Measurements from ENCODE around the gene EBNA1BP2. TPM values are rescaled to one million over a fixed set of nuclear protein-coding genes. Genes with fewer than 3 reads are reported as not detected.

Gene EBNA1BP2
- total and polyA plus RNA-seq, 2 donors (not counting 3 experiments of a cell fraction or from before 2014, with no cell fraction given) = 47.8 to 104 TPM

DNA sequence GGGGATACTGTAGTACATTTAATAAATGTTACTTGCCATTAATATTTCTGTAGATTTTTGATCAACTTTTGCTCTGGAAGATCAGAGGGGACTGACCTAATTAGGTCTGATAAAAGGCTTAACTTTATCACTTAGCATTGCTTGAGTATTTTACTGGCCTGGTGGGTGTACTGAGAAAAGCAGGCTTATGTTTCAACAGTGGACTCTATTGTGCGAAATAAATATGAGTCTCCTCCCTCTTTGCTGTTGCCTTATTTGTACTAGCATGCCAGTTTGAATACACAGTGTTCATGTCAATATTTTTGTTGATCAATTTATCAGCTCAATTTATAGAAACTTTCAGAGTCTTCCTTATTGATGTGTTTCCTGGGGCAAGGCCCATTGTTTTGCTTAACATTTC lies 49.1 kb downstream of the EBNA1BP2 start:
- H3K27ac ChIP-seq (ENCODE audit: insufficient read depth, low read depth, low read length) = no peak overlapping the region
- ChIA-PET CTCF (no interaction called here), POLR2A (no interaction called here)
- no peaks in the 10 kb centered on the region for H3K9me1 ChIP-seq (replicated peaks; ENCODE audit: control insufficient read depth, extremely low read depth, insufficient read depth, low read length)
- no peaks in the 10 kb centered on the region for H3K36me3 ChIP-seq (ENCODE audit: control insufficient read depth in 2 of 2, extremely low read depth in 1 of 2, insufficient read depth in 2 of 2, low read length in 2 of 2)
- DNase-seq (ENCODE audit: low read depth, low spot score) = no peak
- H2AFZ ChIP-seq (ENCODE audit: low read depth, low read length) = no peak overlapping the region
- H3K9me3 ChIP-seq (replicated peaks; ENCODE audit: control insufficient read depth, insufficient read depth, low read length) = no peaks in the 10 kb centered on the region
- no peaks in the 10 kb centered on the region for H3K79me2 ChIP-seq (ENCODE audit: control insufficient read depth, insufficient read depth, low read length)
- no TSS peak for BruUV-seq (replicated peaks)
- intact Hi-C loops (cut with micrococcal nuclease) = no loop called here
- no peaks in the 10 kb centered on the region for H3K4me1 ChIP-seq (ENCODE audit: control insufficient read depth, extremely low read depth, insufficient read depth, low read length)
- H3K4me2 ChIP-seq (ENCODE audit: insufficient read depth, low read length) = no peak overlapping the region
- peaks cover 5 to 10% of the 10 kb centered on the region in 2 experiments for H3K27me3 ChIP-seq (ENCODE audit: control insufficient read depth in 2 of 2, insufficient read depth in 2 of 2, low read length in 2 of 2)
- dilution Hi-C loops (cut with MboI; ENCODE audit: extremely low pct_ligation_motif_present, low sequenced_read_pairs) = no loop called here
- no peak for TF ChIP-seq FOS (IDR thresholded peaks at IDR 0.05; ENCODE audit: borderline replicate concordance, insufficient read depth, low read length)
- no peak for TF ChIP-seq MAX (IDR thresholded peaks at IDR 0.05; ENCODE audit: insufficient read depth, insufficient read length)
- TF ChIP-seq GATA2 (IDR thresholded peaks at IDR 0.05; ENCODE audit: insufficient read depth, insufficient read length, low read depth, low read length) = no peak
- TF ChIP-seq MYC (IDR thresholded peaks at IDR 0.05; ENCODE audit: low read depth, low read length) = no peak
- TF ChIP-seq JUN (IDR thresholded peaks at IDR 0.05; ENCODE audit: borderline replicate concordance, insufficient read depth, insufficient read length, low read depth) = no peak
- TF ChIP-seq POLR2A (IDR thresholded peaks at IDR 0.05; ENCODE audit: low read depth, low read length) = no peak
- no peak for TF ChIP-seq CTCF (IDR thresholded peaks at IDR 0.05; ENCODE audit: extremely low read depth in 1 of 2, insufficient read depth in 1 of 2, low read depth in 1 of 2, low read length in 2 of 2)
- no peak for TF ChIP-seq EZH2 (IDR thresholded peaks at IDR 0.05; ENCODE audit: borderline replicate concordance, low read depth, low read length, severe bottlenecking)
- TF ChIP-seq POLR2AphosphoS5 (IDR thresholded peaks at IDR 0.05; ENCODE audit: insufficient read depth, low read depth, low read length) = no peak
- H3K4me3 ChIP-seq (replicated peaks in 1 of 3; ENCODE audit: insufficient read depth in 1 of 3, low read depth in 1 of 3, low read length in 3 of 3) = no peak overlapping the region
- no peak overlapping the region for H3K9ac ChIP-seq (replicated peaks; ENCODE audit: extremely low read depth, insufficient read depth, low read length)
- H4K20me1 ChIP-seq (replicated peaks; ENCODE audit: control insufficient read depth, extremely low read depth, insufficient read depth, low read length) = no peaks in the 10 kb centered on the region
- FAIRE-seq = no peak
